Measurements from ENCODE around the gene TLE4. TPM values are rescaled to one million over a fixed set of nuclear protein-coding genes. Genes with fewer than 3 reads are reported as not detected.

TLE4 gene
- total RNA-seq, 4 donors from 2014 or later = 30.5 to 66.2 (median 46.4) TPM

- 92 to 96% methylated on average over 6 to 7 of the region's 7 CpGs for WGBS, 2 donors (ENCODE audit: low coverage in 1 of 2)
- no peaks in the 10 kb centered on the region for H3K27me3 ChIP-seq
- no peak for ATAC-seq
- TF ChIP-seq EP300 (IDR thresholded peaks at IDR 0.05) = no peak
- TF ChIP-seq, protein P1, sequence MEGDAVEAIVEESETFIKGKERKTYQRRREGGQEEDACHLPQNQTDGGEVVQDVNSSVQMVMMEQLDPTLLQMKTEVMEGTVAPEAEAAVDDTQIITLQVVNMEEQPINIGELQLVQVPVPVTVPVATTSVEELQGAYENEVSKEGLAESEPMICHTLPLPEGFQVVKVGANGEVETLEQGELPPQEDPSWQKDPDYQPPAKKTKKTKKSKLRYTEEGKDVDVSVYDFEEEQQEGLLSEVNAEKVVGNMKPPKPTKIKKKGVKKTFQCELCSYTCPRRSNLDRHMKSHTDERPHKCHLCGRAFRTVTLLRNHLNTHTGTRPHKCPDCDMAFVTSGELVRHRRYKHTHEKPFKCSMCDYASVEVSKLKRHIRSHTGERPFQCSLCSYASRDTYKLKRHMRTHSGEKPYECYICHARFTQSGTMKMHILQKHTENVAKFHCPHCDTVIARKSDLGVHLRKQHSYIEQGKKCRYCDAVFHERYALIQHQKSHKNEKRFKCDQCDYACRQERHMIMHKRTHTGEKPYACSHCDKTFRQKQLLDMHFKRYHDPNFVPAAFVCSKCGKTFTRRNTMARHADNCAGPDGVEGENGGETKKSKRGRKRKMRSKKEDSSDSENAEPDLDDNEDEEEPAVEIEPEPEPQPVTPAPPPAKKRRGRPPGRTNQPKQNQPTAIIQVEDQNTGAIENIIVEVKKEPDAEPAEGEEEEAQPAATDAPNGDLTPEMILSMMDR (IDR thresholded peaks at IDR 0.05) = no peak
- TF ChIP-seq POLR2AphosphoS5 (IDR thresholded peaks at IDR 0.05) = no peak
- TF ChIP-seq POLR2A (IDR thresholded peaks at IDR 0.05) = no peak
- no peaks in the 10 kb centered on the region for H3K36me3 ChIP-seq
- peaks cover 0 to 3% (median 0%) of the 10 kb centered on the region in 3 donors for H3K4me1 ChIP-seq
- no peak overlapping the region for H3K27ac ChIP-seq
- H3K9me3 ChIP-seq = no peaks in the 10 kb centered on the region
- H3K4me3 ChIP-seq = no peak overlapping the region
Measured at GRCh38 chr9:79674052-79674777, 102.5 kb downstream of the TLE4 start.

GRCh38 chr9:79681576-79681975 is 109.8 kb downstream of the TLE4 start:
- Histone ChIP-seq H3K4me1 (peaks cover 0 to 35% (median 0%) of the 10 kb centered on the region in 3 donors), H3K9me3 (no peaks in the 10 kb centered on the region), H3K27ac (no peak overlapping the region), H3K4me3 (no peak overlapping the region), H3K27me3 (no peaks in the 10 kb centered on the region), H3K36me3 (no peaks in the 10 kb centered on the region)
- ATAC-seq = no peak
- TF ChIP-seq POLR2A (IDR thresholded peaks at IDR 0.05) (no peak), POLR2AphosphoS5 (IDR thresholded peaks at IDR 0.05) (no peak), EP300 (IDR thresholded peaks at IDR 0.05) (no peak)
- TF ChIP-seq, protein P1 (IDR thresholded peaks at IDR 0.05) = no peak

GRCh38 chr9:79682076-79682736 is 110.4 kb downstream of the TLE4 start:
- no peak overlapping the region for H3K27ac ChIP-seq

GRCh38 chr9:79684059-79684458 is 112.3 kb downstream of the TLE4 start:
- WGBS, 2 donors (ENCODE audit: low coverage in 1 of 2) = 93 to 100% methylated on average over 1 to 2 of the region's 4 CpGs
- H3K27ac ChIP-seq = no peak overlapping the region
- H3K36me3 ChIP-seq = no peaks in the 10 kb centered on the region
- no peaks in the 10 kb centered on the region for H3K9me3 ChIP-seq
- no peak overlapping the region for H3K4me3 ChIP-seq
- no peaks in the 10 kb centered on the region for H3K27me3 ChIP-seq
- no peak for ATAC-seq
- H3K4me1 ChIP-seq = peaks cover 0 to 37% (median 0%) of the 10 kb centered on the region in 3 donors
- TF ChIP-seq, protein P1 (IDR thresholded peaks at IDR 0.05) = no peak
- no peak for TF ChIP-seq EP300 (IDR thresholded peaks at IDR 0.05)
- TF ChIP-seq POLR2A (IDR thresholded peaks at IDR 0.05) = no peak
- TF ChIP-seq POLR2AphosphoS5 (IDR thresholded peaks at IDR 0.05) = no peak

More at GRCh38 chr9:79682076-79682736, 110.4 kb downstream of the TLE4 start:
- Histone ChIP-seq H3K4me1 (peaks cover 0 to 37% (median 0%) of the 10 kb centered on the region in 3 donors), H3K36me3 (no peaks in the 10 kb centered on the region), H3K27me3 (no peaks in the 10 kb centered on the region), H3K9me3 (no peaks in the 10 kb centered on the region), H3K4me3 (no peak overlapping the region)
- 35 to 42% methylated on average over 2 to 4 of the region's 4 CpGs for WGBS, 2 donors (ENCODE audit: low coverage in 1 of 2)
- no peak for ATAC-seq
- TF ChIP-seq POLR2AphosphoS5 (IDR thresholded peaks at IDR 0.05) (no peak), EP300 (IDR thresholded peaks at IDR 0.05) (no peak)
- TF ChIP-seq, protein P1 (IDR thresholded peaks at IDR 0.05) = no peak
